Measurements from ENCODE around the gene FOLR3. TPM values are rescaled to one million over a fixed set of nuclear protein-coding genes. Genes with fewer than 3 reads are reported as not detected.
"Not testable (repeated sequence)": the region's sequence is repeated elsewhere in the genome, so short reads cannot be mapped to it uniquely, and the experiment has no call there.

The FOLR3 gene
- polyA plus RNA-seq, 1 donor: 1.1 TPM

- no peak for DNase-seq
Measured at GRCh38 chr11:72122607-72123006, 12.9 kb upstream of the FOLR3 start.

GRCh38 chr11:72123117-72123653 lies 12.3 kb upstream of the FOLR3 start:
- no peak for DNase-seq

- no peak for DNase-seq
Measured at GRCh38 chr11:72124046-72124445, 11.5 kb upstream of the FOLR3 start.

GRCh38 chr11:72125956-72126355 lies 9.6 kb upstream of the FOLR3 start:
- no peak for DNase-seq

GRCh38 chr11:72127923-72128322 lies 7.6 kb upstream of the FOLR3 start:
- no peak for DNase-seq

- DNase-seq: no peak
Measured at GRCh38 chr11:72129381-72129780, 6.1 kb upstream of the FOLR3 start.

- no peak for DNase-seq
Measured at GRCh38 chr11:72132646-72133045, 2.9 kb upstream of the FOLR3 start.

- no peak for DNase-seq
Measured at GRCh38 chr11:72135891-72136683, 562 bp downstream of the FOLR3 start.

- no peak for DNase-seq
Measured at GRCh38 chr11:72136684-72137262, 1.2 kb downstream of the FOLR3 start.

GRCh38 chr11:72138821-72139390 lies 3.4 kb downstream of the FOLR3 start:
- DNase-seq: no peak

GRCh38 chr11:72139500-72139899 lies 4.0 kb downstream of the FOLR3 start:
- DNase-seq: no peak

- no peak for DNase-seq
Measured at GRCh38 chr11:72140661-72141060, 5.1 kb downstream of the FOLR3 start.

GRCh38 chr11:72141066-72141465 lies 5.5 kb downstream of the FOLR3 start:
- DNase-seq: no peak

GRCh38 chr11:72142086-72142485 lies 6.6 kb downstream of the FOLR3 start:
- DNase-seq: not testable (repeated sequence)

- not testable (repeated sequence) for DNase-seq
Measured at GRCh38 chr11:72142543-72142942, 7.0 kb downstream of the FOLR3 start.

- DNase-seq: no peak
Measured at GRCh38 chr11:72144807-72145565, 9.5 kb downstream of the FOLR3 start.

GRCh38 chr11:72146625-72147024 lies 11.1 kb downstream of the FOLR3 start:
- DNase-seq: no peak

- no peak for DNase-seq
Measured at GRCh38 chr11:72150882-72151281, 15.4 kb downstream of the FOLR3 start.

- DNase-seq: not testable (repeated sequence)
Measured at GRCh38 chr11:72153874-72154273, 18.3 kb downstream of the FOLR3 start.

GRCh38 chr11:72154816-72155215 lies 19.3 kb downstream of the FOLR3 start:
- no peak for DNase-seq

- DNase-seq: no peak
Measured at GRCh38 chr11:72155751-72156150, 20.2 kb downstream of the FOLR3 start.

- DNase-seq: no peak
Measured at GRCh38 chr11:72157131-72157530, 21.6 kb downstream of the FOLR3 start.

Measured in left kidney (tissue), 2 donors.